Loucy (cell line): Measurements from ENCODE around the gene CDYL.

Experiments
- H2AFZ ChIP-seq: fragments of 200-600 bp; sonication (generic); 2 replicates; pipeline ENCODE4 v1.6.0; 2016; ENCODE audit warnings: antibody characterized with exemption, mild to moderate bottlenecking, low read length, moderate library complexity
- H3F3A ChIP-seq: fragments of 200-600 bp; 2 replicates; pipeline ENCODE4 v1.6.0; 2016; ENCODE audit warnings: antibody characterized with exemption, low read depth, mild to moderate bottlenecking
- H3K27me3 ChIP-seq: fragments of 200-600 bp; sonication (generic); 2 replicates; pipeline ENCODE4 v1.6.1; 2014; ENCODE audit warnings: low read length, mild to moderate bottlenecking; ENCODE audit not compliant: insufficient read depth, poor library complexity, severe bottlenecking
- H3K36me3 ChIP-seq: fragments of 200-600 bp; sonication (generic); 2 replicates; pipeline ENCODE4 v1.6.1; 2016; ENCODE audit warnings: low read length; ENCODE audit not compliant: insufficient read depth
- H3K4me1 ChIP-seq: fragments of 200-600 bp; sonication (generic); 2 replicates; pipeline ENCODE4 v1.5.1; 2014; ENCODE audit warnings: low read length, mild to moderate bottlenecking; ENCODE audit not compliant: insufficient read depth, poor library complexity, severe bottlenecking
- H3K4me2 ChIP-seq: fragments of 200-600 bp; sonication (generic); 2 replicates; pipeline ENCODE4 v1.6.0; 2014; ENCODE audit warnings: antibody characterized with exemption, low read length, low read depth, mild to moderate bottlenecking; ENCODE audit not compliant: poor library complexity, severe bottlenecking
- H3K4me3 ChIP-seq: fragments of 200-600 bp; sonication (generic); 2 replicates; pipeline ENCODE4 v1.5.1; 2014; ENCODE audit warnings: low read length, mild to moderate bottlenecking, mixed read lengths; ENCODE audit not compliant: poor library complexity, severe bottlenecking
- H3K79me2 ChIP-seq: fragments of 200-600 bp; sonication (generic); 2 replicates; pipeline ENCODE4 v1.6.1; 2014; ENCODE audit warnings: low read length; ENCODE audit not compliant: insufficient read depth
- H3K9ac ChIP-seq: fragments of 200-600 bp; sonication (generic); 2 replicates; pipeline ENCODE4 v1.6.0; 2014; ENCODE audit warnings: mild to moderate bottlenecking, low read depth, low read length, moderate library complexity; ENCODE audit not compliant: poor library complexity, severe bottlenecking
- H3K9me2 ChIP-seq: fragments of 200-600 bp; sonication (generic); replicated peaks from 2 replicates; pipeline ENCODE4 v1.6.1; 2016; ENCODE audit warnings: low read depth, low read length, mixed read lengths
- H3K9me3 ChIP-seq: fragments of 200-600 bp; sonication (generic); 2 replicates; pipeline ENCODE4 v1.6.1; 2014; ENCODE audit warnings: mild to moderate bottlenecking, antibody characterized with exemption, low read length, low read depth; ENCODE audit not compliant: insufficient read depth
- H4K20me1 ChIP-seq: fragments of 200-600 bp; sonication (generic); 2 replicates; pipeline ENCODE4 v1.6.0; 2014; ENCODE audit warnings: antibody characterized with exemption, low read length, mild to moderate bottlenecking; ENCODE audit not compliant: insufficient read depth, poor library complexity, severe bottlenecking
- EZH2phosphoT487 ChIP-seq: fragments of 200-600 bp; IDR thresholded peaks from 2 replicates; pipeline ENCODE4 v1.6.1; 2018; ENCODE audit warnings: antibody characterized with exemption, mild to moderate bottlenecking, moderate library complexity, borderline replicate concordance
- TF ChIP-seq, protein P1 (sequence below): fragments of 200-600 bp; sonication (generic); conservative IDR thresholded peaks from 2 replicates; pipeline ENCODE4 v1.5.1; 2014; ENCODE audit warnings: mild to moderate bottlenecking, antibody characterized with exemption, low read length

CDYL gene

DNA sequence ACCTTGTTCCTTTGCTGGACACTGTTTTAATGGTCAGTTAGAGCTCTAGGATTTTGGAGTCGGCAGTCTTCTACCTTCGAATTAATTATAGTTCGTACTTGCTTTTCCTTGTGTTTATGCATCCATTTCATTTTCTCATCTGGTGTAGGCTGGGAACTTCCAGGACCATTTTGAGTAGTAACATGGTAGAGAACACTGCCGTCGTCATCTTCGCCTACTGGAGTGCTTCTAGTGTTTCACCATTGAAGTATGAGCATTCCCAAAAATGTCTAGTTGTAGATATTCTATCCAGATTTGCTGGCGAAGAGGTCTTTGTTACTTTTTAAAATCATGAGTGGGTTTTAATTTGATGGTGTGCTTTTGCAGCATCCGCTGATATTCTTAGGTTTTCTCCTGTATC, 36.9 kb downstream of the CDYL start:
- H3K36me3 ChIP-seq, result no peaks in the 10 kb centered on the region
- H3K9ac ChIP-seq, result no peak overlapping the region
- no peaks in the 10 kb centered on the region for H3K27me3 ChIP-seq
- no peaks in the 10 kb centered on the region for H3K9me2 ChIP-seq
- no peaks in the 10 kb centered on the region for H3F3A ChIP-seq
- no peak overlapping the region for H3K4me3 ChIP-seq
- peaks cover 50% of the 10 kb centered on the region for H4K20me1 ChIP-seq
- H3K79me2 ChIP-seq, result peaks cover 95% of the 10 kb centered on the region
- H3K4me1 ChIP-seq, result peaks cover 13% of the 10 kb centered on the region
- TF ChIP-seq EZH2phosphoT487, result no peak
- TF ChIP-seq, protein P1, sequence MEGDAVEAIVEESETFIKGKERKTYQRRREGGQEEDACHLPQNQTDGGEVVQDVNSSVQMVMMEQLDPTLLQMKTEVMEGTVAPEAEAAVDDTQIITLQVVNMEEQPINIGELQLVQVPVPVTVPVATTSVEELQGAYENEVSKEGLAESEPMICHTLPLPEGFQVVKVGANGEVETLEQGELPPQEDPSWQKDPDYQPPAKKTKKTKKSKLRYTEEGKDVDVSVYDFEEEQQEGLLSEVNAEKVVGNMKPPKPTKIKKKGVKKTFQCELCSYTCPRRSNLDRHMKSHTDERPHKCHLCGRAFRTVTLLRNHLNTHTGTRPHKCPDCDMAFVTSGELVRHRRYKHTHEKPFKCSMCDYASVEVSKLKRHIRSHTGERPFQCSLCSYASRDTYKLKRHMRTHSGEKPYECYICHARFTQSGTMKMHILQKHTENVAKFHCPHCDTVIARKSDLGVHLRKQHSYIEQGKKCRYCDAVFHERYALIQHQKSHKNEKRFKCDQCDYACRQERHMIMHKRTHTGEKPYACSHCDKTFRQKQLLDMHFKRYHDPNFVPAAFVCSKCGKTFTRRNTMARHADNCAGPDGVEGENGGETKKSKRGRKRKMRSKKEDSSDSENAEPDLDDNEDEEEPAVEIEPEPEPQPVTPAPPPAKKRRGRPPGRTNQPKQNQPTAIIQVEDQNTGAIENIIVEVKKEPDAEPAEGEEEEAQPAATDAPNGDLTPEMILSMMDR, result no peak
- no peak overlapping the region for H2AFZ ChIP-seq
- H3K4me2 ChIP-seq, result no peak overlapping the region
- H3K9me3 ChIP-seq, result no peaks in the 10 kb centered on the region

DNA sequence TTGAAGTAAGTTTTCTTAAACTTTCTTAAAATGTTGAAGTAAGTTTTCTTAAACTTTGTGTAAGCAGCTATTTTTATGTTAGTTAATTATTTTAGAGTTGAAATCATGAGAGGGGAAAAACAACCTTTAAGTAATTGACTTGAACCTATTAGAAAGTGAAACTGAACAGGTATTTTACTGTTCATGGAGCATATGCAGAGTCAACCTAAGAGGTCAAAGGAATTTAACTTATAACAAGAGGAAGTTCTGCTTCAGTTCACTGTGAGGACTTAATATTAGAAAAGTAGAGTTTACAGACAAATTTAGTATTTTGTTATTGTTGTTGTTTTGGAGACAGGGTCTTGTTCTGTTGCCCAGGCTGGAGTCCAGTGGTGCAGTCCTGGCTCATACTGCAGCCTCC, 38.0 kb downstream of the CDYL start:
- H3K79me2 ChIP-seq, result peaks cover 95% of the 10 kb centered on the region
- peaks cover 47% of the 10 kb centered on the region for H4K20me1 ChIP-seq
- no peaks in the 10 kb centered on the region for H3K36me3 ChIP-seq
- H3K4me2 ChIP-seq, result no peak overlapping the region
- H3K4me3 ChIP-seq, result no peak overlapping the region
- H3K4me1 ChIP-seq, result peaks cover 13% of the 10 kb centered on the region
- H2AFZ ChIP-seq, result no peak overlapping the region
- H3F3A ChIP-seq, result no peaks in the 10 kb centered on the region
- H3K9me3 ChIP-seq, result no peaks in the 10 kb centered on the region
- H3K27me3 ChIP-seq, result no peaks in the 10 kb centered on the region
- H3K9me2 ChIP-seq, result no peaks in the 10 kb centered on the region
- no peak overlapping the region for H3K9ac ChIP-seq
- TF ChIP-seq EZH2phosphoT487, result no peak
- TF ChIP-seq, protein P1, result no peak

DNA sequence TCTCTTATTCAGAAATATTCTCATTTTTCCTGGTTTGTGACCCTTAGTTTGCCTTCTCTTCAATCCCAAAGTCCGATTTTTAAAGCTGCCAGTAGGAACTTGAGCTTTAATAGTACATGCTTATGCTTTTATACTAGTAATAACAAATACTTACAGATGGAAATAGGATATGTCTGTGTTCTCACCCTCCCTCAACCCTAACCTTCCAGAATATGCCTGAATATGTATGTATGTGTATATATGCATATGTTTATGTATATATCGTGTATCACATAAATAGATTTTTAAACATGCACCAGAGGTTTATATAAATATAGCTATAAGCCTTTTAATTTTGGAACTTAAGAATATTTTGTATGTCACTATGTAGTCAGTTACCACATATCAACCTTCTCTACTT, 38.8 kb downstream of the CDYL start:
- peaks cover 13% of the 10 kb centered on the region for H3K4me1 ChIP-seq
- no peaks in the 10 kb centered on the region for H3K27me3 ChIP-seq
- H3K4me3 ChIP-seq, result no peak overlapping the region
- peaks cover 98% of the 10 kb centered on the region for H3K79me2 ChIP-seq
- H3K36me3 ChIP-seq, result no peaks in the 10 kb centered on the region
- no peak for TF ChIP-seq EZH2phosphoT487
- TF ChIP-seq, protein P1, result no peak
- peaks cover 50% of the 10 kb centered on the region for H4K20me1 ChIP-seq
- H2AFZ ChIP-seq, result no peak overlapping the region
- H3F3A ChIP-seq, result no peaks in the 10 kb centered on the region
- H3K9me2 ChIP-seq, result no peaks in the 10 kb centered on the region
- H3K4me2 ChIP-seq, result no peak overlapping the region
- no peaks in the 10 kb centered on the region for H3K9me3 ChIP-seq
- no peak overlapping the region for H3K9ac ChIP-seq
